ENCODE measurements around the gene P2RY6. TPM values are rescaled to one million over a fixed set of nuclear protein-coding genes. Genes with fewer than 3 reads are reported as not detected.

The P2RY6 gene
- total and polyA plus RNA-seq, 2 donors from 2014 or later = 6.7 to 17.9 TPM

DNA sequence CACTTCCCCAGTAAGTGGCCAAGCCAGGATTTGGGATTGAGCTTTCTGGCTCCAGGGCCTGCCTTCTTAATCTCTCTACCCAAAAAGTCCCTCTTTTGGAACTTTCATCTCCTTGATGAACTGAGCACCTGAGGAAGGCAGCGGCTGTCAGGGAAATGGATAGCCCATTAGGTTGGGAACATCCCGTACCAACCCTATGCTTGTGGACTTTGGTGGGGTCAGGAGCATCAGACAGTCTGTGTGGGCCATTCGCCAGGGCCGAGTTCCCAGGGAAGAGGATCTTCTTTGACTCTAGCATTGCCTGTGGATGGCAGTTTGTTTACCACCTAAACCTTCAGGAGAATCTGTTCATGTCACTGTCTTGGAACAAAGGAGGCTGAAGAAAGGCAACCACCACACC is 66.1 kb downstream of the P2RY6 start:
- no peak for DNase-seq
- Histone ChIP-seq H3K36me3 (ENCODE audit: control insufficient read depth in 2 of 3, insufficient read depth in 3 of 3, low read length in 3 of 3) (peaks cover 0 to 3% (median 2%) of the 10 kb centered on the region in 3 donors), H3K27ac (ENCODE audit: low read depth in 2 of 2, low read length in 2 of 2) (no peak overlapping the region), H3K9ac (ENCODE audit: low read length in 3 of 3) (no peak overlapping the region), H3K4me3 (ENCODE audit: low read length in 3 of 3) (no peak overlapping the region), H3K27me3 (ENCODE audit: control insufficient read depth, insufficient read depth, low read length) (no peaks in the 10 kb centered on the region), H3K9me3 (ENCODE audit: control insufficient read depth in 2 of 3, insufficient read depth in 1 of 3, low read length in 3 of 3) (no peaks in the 10 kb centered on the region), H3K4me1 (ENCODE audit: control insufficient read depth in 2 of 3, insufficient read depth in 2 of 3, low read depth in 1 of 3, low read length in 3 of 3) (peaks cover 3 to 56% (median 42%) of the 10 kb centered on the region in 3 donors)
- no peak for FAIRE-seq
- intact Hi-C loops (cut with DNase I) = no loop called here
- TF ChIP-seq CTCF (IDR thresholded peaks at IDR 0.05; ENCODE audit: borderline replicate concordance, extremely low read depth, insufficient read depth) = no peak

GRCh38 chr11:73340164-73340563 is 68.0 kb downstream of the P2RY6 start:
- Histone ChIP-seq H3K9ac (ENCODE audit: low read length in 3 of 3) (no peak overlapping the region), H3K27me3 (ENCODE audit: control insufficient read depth, insufficient read depth, low read length) (no peaks in the 10 kb centered on the region), H3K9me3 (ENCODE audit: control insufficient read depth in 2 of 3, insufficient read depth in 1 of 3, low read length in 3 of 3) (no peaks in the 10 kb centered on the region), H3K36me3 (ENCODE audit: control insufficient read depth in 2 of 3, insufficient read depth in 3 of 3, low read length in 3 of 3) (peaks cover 0 to 3% (median 2%) of the 10 kb centered on the region in 3 donors), H3K4me3 (ENCODE audit: low read length in 3 of 3) (no peak overlapping the region), H3K4me1 (ENCODE audit: control insufficient read depth in 2 of 3, insufficient read depth in 2 of 3, low read depth in 1 of 3, low read length in 3 of 3) (peaks cover under 1 to 55% (median 28%) of the 10 kb centered on the region in 3 donors), H3K27ac (ENCODE audit: low read depth in 2 of 2, low read length in 2 of 2) (no peak overlapping the region)
- intact Hi-C loops (cut with DNase I) = loop anchor here (10.0 kb wide), 1 partner anchor 55 kb away; no protein-coding TSS in a partner anchor
- FAIRE-seq (no peak), DNase-seq (no peak)
- TF ChIP-seq CTCF (IDR thresholded peaks at IDR 0.05; ENCODE audit: borderline replicate concordance, extremely low read depth, insufficient read depth) = no peak

- no peak for FAIRE-seq
- Histone ChIP-seq H3K36me3 (ENCODE audit: control insufficient read depth in 2 of 3, insufficient read depth in 3 of 3, low read length in 3 of 3) (peaks cover 0 to 8% (median 5%) of the 10 kb centered on the region in 3 donors), H3K9ac (ENCODE audit: low read length in 3 of 3) (no peak overlapping the region), H3K27ac (ENCODE audit: low read depth in 2 of 2, low read length in 2 of 2) (no peak overlapping the region), H3K4me3 (ENCODE audit: low read length in 3 of 3) (peak overlapping the region; percentile 23 to 52 (median 41)), H3K9me3 (ENCODE audit: control insufficient read depth in 2 of 3, insufficient read depth in 1 of 3, low read length in 3 of 3) (no peaks in the 10 kb centered on the region), H3K4me1 (ENCODE audit: control insufficient read depth in 2 of 3, insufficient read depth in 2 of 3, low read depth in 1 of 3, low read length in 3 of 3) (peaks cover 0 to 53% (median 29%) of the 10 kb centered on the region in 3 donors), H3K27me3 (ENCODE audit: control insufficient read depth, insufficient read depth, low read length) (no peaks in the 10 kb centered on the region)
- intact Hi-C loops (cut with DNase I) = loop anchor here (10.0 kb wide), 1 partner anchor 52 kb away; no protein-coding TSS in a partner anchor
- TF ChIP-seq CTCF (IDR thresholded peaks at IDR 0.05; ENCODE audit: borderline replicate concordance, extremely low read depth, insufficient read depth) = no peak
- DNase-seq = peak in 3 of 5 donors; percentile 36 to 70 (median 69)
Observed at GRCh38 chr11:73342633-73343032, 70.5 kb downstream of the P2RY6 start.

All from kidney (tissue), 14 donors.